Glomerular endothelial cell (primary cell): ENCODE results near the gene COLEC12. TPM values are rescaled to one million over a fixed set of nuclear protein-coding genes. Genes with fewer than 3 reads are reported as not detected.

Experiments
- DNase-seq: peaks from one replicate; pipeline ENCODE4 v3.0.0-alpha.2; 2011; ENCODE audit warnings: low read depth, low spot score; ENCODE audit errors: extremely low read depth
- total RNA-seq: library from RNA; depleted of rRNA; stranded (reverse); fragments of >200 nt; gene quantifications from 2 replicates; pipeline ENCODE4 v1.2.3, GENCODE V29; 2015

COLEC12 gene
- 13.2 and 31.7 TPM in 2 replicates for total RNA-seq

DNA sequence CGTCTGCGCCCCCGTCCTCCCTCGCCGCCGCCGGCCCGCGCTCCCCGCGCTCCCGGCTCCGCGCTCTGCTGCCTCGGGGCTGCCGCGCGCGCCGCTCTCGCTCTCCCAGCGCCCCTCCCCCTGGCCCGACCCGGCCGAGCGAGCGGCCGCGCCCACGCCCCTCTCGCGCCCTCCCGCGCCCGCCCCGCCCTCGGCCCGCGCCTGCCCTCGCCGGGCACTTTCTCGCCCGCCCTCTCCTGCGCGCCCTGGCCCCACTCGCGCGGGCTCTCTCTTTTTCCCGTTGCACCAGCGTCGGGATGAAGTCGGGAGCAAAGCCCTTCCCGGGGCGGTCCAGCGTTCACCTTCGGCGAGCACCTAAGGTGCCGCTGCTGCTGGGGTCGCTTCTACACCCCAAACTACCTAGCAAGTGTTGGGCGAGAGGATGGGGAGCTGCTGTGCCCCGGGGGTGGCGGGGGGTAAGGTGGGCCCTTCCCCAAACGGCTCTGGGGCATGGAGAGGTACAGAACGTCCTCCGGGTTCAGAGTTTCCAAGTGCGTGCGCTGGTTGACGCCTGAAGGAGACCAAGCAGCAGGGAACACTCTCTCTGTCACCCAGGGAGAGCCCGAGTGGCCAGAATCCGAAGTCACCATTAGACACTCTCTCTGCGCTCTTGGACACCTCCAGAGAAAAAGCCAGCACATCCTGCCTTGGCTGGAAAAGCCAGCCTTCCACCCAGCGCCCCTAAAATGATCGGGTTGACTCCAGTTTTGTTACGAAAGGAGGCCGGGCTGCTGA is at the start of gene COLEC12:
COLEC12 (minus strand) TSS at position 70 of the 774 bp plus-strand sequence. CDS start 187 bp downstream, outside the sequence.
- no peak for DNase-seq

DNA sequence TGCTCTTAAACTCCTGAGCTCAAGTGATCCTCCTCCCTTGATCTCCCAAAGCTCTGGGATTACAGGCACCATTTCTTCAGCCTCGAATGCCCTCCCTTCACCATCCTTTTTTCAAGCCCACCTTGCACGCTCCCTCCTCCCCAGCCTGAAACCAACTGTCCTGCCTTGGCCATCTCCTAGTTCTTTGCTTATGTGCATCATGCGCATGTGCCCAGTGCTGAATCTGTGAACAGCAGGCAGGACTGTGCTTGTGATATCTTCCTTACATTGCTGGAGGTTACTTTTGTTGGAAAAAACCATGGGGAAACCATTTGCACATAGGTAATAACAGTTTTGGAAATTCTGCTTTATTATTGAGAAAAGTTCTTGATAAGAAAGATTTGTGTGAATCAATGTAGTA is 49.5 kb upstream of the COLEC12 start:
- no peak for DNase-seq

DNA sequence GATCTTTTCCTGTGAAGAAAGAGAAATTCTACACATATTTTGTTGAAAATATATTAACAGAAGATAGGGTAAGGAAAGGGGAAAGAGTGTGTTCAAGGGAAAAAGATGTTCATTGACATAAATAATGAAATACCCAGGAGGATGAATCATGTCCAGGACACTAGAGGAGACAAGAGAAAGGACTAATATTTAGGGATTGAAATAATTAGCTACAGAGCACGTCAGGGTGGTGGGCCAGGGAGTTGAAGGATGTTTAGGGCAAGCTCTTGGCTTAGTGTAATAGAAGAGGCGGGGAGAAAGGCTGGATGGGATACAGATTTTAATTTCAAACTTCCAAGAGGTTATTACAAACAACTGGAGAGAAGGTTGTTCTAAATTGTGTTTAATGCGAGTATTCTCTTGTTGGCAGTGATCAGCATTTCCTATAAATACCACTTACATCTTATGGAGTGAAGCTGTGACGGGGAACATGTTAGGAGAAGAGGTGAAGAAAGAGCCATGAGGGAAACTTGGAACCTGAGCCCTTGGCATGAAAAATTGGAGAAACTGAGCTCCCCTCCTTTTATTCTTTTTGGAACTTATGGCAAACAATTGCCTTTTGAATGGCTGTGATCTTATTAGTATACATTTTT is 43.1 kb upstream of the COLEC12 start:
- DNase-seq: no peak

DNA sequence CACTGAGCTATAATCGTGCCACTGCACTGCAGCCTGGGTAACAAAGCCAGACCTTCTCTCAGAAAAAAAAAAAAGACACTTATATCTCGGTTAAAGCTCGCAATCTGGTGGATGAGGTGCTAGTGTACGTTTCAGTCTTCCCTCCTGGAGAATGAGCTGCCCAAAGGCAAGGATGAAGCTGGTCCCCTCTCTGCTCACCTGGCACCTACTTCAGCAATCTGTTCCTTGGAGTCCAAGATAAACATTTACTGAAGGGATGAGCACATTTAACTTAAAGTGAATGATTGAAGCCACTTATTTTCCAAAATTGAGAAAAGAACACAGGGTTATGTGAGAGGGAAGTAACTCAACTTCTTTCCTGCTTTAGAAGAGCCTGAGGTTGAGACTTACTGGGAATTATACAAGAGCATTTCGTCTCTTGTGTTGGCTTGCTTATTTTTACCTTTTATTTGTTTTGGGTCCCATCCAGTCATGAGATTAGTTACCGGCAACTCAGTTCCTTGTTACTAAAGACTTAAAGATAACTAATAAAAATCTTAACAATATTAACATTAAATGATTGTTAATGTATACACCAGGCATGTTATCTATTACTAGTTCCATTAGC is 33.6 kb upstream of the COLEC12 start:
- no peak for DNase-seq

DNA sequence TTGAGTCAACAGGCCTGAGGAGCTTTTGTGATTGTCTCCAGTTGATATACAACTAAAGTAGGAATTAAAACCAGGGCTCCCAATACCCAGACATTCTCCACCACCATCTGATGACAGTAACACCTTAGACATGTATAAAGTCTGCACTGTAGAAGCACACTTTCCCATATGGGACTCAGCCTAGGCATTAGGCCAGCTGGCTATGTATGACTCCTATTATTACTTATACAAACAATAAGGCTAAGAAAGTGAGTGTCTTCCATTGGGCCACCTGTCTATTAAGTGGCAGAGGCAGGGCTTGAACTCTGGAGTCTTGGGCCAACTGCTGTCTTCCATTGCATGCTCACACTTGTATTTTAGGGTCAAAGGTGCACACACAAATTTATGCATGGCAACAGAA is 32.1 kb upstream of the COLEC12 start:
- no peak for DNase-seq

DNA sequence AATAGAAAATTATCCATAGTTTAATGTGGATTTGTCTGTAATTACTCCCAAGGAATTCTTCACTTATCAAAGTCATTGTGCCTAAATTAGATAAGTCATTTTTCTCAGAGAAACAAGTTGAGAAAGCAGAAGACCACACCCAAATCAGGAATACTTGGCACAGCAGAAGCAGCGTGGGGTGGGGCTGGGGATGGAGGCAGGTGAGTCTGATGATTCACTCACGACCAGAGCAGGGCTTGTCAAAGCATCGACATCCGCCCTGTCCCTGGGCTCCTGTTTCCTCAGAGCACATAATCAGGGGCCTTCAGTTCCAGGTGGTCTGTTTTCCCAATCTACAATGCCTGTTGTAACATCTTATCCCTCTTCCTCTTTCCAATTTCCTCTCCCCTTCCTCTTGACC is 31.5 kb upstream of the COLEC12 start:
- no peak for DNase-seq

DNA sequence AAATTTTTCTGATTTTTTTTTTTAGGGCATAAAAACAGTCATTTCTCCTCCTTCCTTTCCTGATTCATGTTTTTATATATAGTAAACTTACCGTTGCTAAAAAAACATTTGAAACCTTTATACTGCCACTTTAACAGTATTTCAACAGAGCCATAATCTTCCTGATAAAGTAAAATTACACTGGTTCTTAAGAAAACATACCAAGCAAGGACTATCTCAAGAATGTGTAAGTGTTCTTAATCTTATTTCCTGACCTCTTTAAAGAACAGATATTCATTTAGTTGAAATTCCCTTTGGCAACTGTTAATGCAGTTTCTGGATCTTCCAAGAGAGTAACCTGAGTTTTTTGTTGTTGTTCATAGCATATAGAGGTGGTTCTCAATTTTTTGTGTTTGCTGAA is 26.6 kb upstream of the COLEC12 start:
- no peak for DNase-seq

DNA sequence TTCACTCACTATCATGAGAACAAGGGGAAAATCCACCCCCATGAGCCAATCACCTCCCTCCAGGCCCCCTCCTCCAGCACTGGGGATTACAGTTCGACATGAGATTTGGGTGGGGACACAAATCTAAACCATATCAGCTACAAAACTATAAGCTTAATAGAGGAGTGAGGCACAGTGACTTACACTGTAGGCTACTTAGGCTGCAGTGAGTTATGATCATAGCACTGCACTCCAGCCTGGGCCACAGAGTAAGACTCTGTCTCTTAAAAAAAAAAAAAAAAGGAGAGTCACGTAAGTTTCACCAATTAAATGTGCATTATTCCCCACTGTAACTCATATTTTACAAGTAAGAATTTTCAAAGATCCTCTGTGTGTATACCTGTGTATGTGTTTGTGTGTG is 26.2 kb upstream of the COLEC12 start:
- DNase-seq: no peak

DNA sequence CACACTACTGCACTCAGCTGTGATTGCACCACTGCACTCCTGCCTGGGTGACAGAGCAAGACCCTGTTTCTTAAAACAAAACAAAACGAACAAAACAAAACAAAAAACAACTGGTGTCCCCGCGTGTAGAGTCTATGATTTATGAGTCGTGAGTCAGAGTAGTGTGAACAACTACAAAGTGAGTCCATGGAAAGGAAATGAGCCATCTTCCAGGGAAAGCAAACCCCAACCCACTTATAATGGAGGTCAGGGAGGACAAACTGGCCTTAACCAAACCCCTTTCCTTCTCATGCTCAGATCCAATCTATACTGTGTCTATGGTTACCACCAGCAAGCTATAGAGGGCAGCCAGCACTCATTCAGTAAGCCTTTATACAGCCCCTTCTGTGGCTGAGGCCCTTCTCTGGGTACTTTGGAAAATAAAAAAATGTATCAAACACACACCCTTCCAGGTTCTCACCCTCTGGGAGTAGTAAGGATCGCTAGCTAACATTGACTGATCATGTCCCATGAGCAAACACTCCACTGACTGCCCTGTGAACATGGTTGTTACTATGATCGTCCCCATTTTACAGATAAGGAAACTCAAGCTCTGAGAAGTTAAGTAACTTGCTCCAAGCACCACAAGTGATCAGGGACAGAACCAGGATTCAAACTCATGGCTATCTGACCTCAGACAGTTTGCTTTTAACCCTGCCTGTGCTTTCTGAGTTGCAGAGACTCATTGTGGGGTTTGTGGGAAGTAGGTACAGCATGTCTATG is 24.7 kb upstream of the COLEC12 start:
- DNase-seq: peak; percentile 95

DNA sequence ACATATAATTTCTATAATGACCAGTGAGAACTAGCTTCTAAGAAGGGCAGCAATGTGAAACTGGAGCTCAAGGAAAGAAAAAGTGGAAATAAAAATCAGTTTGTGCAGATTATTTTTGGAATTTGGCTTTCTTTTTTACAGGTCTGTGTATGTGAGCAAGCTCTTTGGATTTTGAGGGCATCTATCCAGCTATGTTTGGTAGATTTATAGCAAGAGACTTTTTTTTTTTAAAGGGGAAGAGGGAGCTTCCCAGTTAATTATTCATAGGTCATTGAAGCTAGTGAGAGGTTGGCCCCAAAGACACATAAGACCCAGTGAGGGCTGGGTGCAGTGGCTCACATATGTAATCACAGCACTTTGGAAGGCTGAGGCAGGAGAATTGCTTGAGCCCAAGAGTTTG is 24.0 kb upstream of the COLEC12 start:
- DNase-seq: no peak

DNA sequence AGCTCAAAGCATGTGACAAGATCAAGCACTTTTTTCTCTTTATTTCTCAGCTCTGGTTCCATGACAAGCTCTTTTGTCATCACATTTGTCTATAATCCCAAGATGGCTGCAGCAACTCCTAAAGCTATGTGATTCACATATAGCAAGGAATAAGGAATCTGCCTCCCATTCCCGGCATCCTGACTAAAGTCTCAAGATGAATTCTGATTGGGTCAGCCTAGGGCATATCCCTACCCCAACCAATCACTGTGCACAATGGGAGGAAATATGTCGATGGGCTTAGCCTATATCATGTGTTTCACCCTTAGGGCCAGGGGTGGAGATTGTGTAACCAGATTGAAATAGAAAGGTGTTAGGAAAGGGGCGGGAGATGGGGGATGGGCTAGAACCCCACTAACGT is 23.1 kb upstream of the COLEC12 start:
- DNase-seq: no peak

DNA sequence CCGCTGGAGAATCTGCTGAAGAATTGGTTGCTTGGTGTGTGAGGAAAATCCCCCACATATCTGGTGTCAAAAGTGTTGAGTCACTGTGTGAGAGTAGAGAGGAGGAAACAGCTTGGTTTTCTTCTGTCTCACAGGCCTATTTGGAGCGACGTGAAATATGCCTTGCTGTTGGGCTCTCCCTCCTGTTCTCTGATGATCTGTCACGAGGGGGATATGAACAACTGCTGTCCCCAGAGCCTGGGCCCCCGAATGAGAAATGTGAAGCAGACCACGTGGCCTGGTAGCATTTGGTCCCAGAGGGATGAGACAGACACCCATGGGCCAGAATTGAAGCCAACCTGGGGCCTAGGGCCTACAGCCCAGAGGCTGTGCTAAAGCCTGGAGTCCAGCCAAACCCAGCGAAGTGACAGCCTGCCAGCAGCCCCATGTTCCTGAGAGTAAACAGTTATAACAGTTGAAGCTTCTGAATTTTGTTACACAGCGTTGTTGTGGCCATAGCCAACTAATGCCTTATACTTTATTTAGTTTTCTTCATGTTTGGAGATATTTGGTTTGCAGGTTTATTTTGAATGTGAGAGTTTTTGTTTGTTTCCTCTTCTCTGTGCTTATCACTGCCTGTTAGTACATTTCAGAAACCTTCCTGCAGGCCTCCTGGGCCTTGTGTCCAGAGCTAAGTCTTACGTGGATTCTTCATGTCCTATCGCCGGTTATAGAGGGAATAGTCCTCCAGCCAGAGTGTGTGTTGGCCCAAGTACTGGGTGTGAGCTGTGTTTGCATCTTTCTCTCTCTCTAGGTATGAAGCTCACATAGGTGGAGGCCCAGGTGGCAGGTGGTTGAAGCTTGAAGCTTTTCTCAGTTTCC is 18.7 kb upstream of the COLEC12 start:
- DNase-seq: no peak

DNA sequence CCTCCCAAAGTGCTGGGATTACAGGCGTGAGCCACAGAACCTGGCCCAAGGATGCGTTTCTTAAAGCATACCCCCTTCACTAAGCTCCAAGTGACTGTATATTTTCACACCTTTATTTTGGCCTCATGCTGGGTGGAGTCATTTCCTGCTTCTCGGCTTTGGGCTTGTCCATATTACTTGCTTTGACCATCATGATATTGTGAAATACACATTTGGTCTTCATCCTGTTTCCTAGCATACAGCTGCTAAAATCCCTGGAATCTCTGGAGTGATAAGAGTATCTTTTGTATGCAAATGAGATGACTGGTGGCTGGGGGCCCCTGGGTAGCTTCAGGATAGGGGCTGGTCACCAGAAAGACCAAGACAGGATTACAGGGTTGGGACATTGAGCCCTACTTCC is 17.6 kb upstream of the COLEC12 start:
- no peak for DNase-seq

DNA sequence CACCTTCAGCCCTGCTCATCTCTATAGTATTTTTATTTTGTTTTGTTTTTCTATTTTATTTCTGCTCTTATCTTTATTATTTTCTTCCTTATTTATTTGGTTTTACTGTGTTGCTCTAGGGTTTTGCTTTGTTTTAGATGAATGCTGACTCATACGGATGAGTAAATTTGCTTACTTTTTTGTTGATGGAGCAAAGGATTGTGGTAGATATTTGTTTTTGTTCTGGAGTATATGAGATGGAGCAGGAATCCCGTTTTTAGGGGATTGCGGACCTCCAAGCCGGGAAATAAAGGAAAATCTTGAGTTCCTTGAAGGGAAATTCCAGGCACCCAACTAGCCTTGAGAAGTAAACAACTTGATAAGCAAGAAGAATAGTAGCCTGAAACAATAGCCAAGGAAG is 15.3 kb upstream of the COLEC12 start:
- no peak for DNase-seq

DNA sequence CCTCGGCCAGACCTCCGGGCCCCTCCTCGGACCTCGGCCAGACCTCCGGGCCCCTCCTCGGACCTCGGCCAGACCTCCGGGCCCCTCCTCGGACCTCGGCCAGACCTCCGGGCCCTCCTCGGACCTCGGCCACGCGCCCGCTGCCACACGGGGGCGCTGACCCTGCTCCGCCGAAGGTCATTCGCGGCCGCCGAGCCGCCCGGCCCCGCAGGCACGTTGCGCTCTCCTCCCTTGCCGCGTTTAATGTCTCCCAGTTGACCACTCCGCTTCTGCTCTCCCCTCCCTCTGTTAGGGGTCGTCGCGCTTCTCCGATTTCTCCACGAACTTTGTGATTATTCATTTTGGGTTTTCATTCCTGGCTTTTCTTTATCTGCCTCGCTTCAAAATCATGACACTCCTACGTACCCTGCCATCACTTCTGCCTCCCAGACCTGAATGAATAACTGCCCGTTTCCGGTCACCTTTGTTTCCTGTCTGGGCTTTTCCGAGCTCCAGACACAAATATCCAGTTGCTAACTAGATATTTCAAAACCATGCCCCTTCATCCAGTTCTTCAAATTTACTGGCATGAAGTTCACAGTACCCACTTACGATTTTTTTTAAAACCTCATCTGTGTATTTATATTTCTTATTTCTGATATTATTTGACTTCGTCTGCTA is 14.8 kb upstream of the COLEC12 start:
- no peak for DNase-seq

DNA sequence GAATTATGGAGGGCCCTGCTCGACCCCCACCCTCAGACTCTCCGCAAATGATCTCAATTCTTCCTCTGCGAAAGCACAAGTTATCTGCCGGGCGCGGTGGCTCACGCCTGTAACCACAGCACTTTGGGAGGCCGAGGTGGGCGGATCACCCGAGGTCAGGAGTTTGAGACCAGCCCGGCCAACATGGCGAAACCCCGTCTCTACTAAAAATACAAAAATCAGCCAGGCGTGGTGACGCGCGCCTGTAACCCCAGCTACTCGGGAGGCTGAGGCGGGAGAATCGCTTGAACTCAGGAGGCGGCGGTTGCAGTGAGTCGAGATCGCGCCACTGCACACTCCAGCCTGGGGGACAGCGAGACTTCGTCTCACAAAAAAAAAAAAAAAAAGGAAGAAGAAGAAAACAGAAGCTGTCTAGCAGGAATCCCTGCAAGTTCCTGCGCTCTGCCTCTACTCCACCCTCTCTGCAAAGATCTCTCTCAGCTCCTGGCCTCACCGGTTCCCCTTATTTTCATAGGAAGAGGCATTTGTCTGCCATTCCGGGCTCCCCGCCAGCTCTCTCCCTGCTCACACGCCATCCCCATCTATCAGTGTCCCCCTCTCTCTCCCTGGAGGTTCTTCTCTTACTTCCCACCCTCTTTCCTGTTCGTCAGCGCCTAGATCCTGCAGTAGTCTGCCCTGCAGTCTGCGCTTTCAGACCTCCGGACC is 13.5 kb upstream of the COLEC12 start:
- no peak for DNase-seq

DNA sequence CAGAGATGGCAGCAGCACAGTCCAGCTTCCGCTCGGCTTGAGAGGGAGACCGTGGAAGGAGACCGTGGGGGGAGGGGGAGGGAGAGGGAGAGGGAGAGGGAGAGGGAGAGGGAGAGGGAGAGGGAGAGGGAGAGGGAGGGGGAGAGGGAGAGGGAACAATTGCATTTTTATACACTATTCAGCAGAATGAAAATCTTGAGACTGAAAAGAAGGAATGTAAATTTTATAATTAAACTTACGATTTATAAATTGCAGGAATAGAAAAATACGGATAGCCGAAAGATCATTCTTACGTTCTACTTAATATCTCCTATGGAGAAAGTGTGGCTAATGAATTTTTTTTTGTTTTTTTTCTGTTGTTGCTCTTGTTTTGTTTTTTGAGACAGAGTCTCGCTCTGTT is 12.5 kb upstream of the COLEC12 start:
- DNase-seq: no peak

DNA sequence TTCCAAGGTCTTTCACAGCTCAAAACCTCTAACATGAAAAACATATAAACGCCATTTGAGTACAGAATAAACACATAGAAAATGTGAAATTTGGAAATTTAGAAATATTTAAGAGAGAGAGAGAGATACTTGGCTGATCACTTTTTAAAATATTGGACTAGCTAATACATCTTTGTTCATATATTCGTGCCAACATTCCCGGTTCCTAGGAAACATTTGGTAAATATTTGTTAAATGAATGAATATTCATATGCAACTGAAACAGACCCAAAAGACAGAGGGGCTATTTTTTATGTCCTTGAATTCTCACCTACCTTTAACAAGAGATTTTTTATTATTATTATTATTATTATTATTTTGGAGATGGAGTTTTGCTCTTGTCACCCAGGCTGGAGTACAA is 8.3 kb upstream of the COLEC12 start:
- no peak for DNase-seq

DNA sequence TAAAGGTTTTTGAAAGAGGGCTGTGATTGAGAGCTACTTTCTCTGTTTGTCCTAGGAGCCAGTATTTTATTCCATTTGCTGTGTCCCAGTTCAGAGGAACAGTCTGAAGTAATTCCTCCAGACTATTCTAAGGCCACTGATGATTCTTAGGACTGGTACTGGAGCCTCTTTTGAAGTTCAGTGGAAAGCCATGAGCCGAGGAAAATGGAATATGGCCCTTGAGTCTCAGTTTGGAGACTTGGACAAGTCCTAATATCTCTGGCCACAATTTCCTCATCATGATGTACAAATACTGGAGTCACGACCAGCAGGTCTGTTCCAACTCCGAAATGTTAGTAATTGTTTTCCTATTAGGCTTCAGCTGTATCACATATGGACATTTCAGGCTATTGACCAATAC is 7.1 kb upstream of the COLEC12 start:
- DNase-seq: no peak
